Stimulated activated CD4-positive, alpha-beta T cell treated with anti-CD3 and anti-CD28 coated beads, Interleukin-1b, Interleukin-23, amount 100 ng/mL, for 4 hours (primary cell): ENCODE data around the gene F8.
"Not testable (repeated sequence)": the region's sequence is repeated elsewhere in the genome, so short reads cannot be mapped to it uniquely, and the experiment has no call there.

ENCODE experiments used
- DNase-seq, 2 donors: peaks; one replicate each; pipeline ENCODE4 v3.0.0-alpha.2; 2020; ENCODE audit warnings: low read depth in 2 of 2

Gene F8

GRCh38 chrX:155031657-155032056, 9.1 kb upstream of the F8 start:
- no peak for DNase-seq

GRCh38 chrX:155028877-155029291, 6.4 kb upstream of the F8 start:
- no peak for DNase-seq

- no peak for DNase-seq
These were observed 5.6 kb upstream of the F8 start for GRCh38 chrX:155028129-155028528.

GRCh38 chrX:155027509-155028066, 5.1 kb upstream of the F8 start:
- peak in 1 of 2 donors; percentile 1 for DNase-seq

DNA sequence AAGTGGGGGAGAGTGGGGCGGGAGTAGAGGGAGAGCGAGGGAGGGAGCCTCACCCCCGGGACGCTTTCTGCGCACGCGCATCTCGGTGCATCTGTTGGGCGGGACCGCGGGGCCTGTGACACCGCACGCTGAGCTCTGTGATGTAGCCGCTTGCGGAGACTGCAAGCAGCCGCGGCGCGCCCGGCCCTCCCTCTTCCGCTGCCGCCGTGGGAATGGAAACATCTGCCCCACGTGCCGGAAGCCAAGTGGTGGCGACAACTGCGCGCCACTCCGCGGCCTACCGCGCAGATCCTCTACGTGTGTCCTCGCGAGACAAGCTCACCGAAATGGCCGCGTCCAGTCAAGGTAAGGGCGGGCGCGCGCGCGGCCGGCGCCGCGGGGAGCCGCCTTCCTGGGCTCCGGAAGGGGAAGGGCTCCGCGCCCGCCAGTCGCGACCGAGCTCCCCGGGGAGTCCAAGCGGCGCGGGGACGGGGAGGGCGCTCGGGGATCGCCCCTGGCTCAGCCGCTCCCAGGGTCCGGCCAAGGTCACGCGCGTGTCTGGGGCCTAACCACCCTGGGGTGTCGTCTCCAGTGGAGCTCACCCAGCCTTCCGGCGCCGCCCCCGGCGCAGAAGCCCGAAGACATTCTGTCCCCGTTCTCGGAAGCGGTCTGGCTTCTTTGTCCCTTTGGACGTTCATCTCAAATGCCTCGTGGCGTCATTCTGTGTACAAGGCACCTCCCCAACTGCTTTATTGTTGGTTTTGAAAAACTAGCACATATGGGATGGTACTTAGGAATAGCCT, 4.4 kb upstream of the F8 start, which contains the start of gene FUNDC2:
TSS of gene FUNDC2 (plus strand) at position 118 of the 782 bp plus-strand sequence. CDS start at position 213, 95 bp downstream.
- DNase-seq: peak; percentile 81 to 87

GRCh38 chrX:155026420-155026726, 3.9 kb upstream of the F8 start:
- no peak for DNase-seq

GRCh38 chrX:155023907-155024833, 1.6 kb upstream of the F8 start:
- DNase-seq: no peak

DNA sequence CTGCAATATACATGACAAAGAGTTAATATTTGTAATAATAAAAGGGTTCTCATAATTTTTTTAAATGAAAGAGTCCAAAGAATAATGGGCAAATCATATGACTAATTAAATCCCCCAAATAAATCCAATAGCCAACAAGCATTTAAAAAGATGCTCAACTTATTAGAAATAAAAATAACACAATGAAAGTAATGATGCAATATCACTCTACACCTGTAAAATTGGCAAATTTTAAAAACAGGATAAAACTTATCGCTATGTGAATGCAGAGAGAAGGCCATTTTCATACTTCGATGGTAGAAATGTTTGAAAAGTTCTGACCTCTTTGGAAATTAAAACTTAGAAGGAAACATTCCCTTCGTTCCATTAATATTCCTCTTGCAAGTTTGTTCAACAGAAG, 1.9 kb downstream of the F8 start:
- no peak for DNase-seq

DNA sequence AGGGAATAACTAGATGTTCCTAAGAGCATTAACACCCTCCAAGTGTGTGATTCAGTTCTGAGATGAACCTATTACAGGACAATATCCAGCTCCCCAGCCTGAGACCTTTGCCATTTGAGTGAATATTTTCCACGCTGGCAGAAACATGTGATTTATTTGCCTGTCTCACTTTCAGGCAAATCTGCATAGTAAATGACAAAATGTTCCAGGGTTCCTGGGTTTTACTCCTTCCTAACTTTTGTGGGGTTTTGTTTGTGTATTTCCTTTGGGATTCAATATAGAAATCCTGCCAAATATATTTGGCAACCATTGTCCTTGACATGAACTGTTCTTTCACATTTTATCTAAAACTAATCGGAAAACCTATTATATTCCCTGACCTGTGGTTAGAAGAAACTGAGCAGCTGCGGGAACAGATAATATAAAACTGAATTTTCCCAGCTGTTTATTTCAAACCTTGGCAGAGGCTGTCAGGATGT, 12.5 kb downstream of the F8 start:
- no peak for DNase-seq

DNA sequence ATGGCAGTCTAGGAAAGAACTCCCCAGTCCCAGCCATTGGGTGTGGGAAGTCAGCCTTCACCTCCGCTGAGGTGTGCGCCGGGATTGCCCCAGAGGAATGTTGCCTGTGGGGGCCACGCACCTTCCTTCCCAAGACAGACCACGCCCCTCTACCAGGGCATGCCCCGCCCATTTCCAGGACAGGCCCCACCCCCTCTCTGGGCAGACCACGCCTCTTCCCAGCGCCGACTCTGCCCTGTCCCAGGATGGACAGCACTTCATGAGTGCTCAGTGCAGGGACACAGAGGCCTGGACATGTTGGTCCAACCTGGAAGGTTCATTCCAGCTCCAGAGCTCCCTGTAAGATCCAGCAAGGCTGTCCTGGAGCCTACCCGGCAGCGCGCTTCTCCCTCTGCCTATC, 13.9 kb downstream of the F8 start:
- not testable (repeated sequence) for DNase-seq

DNA sequence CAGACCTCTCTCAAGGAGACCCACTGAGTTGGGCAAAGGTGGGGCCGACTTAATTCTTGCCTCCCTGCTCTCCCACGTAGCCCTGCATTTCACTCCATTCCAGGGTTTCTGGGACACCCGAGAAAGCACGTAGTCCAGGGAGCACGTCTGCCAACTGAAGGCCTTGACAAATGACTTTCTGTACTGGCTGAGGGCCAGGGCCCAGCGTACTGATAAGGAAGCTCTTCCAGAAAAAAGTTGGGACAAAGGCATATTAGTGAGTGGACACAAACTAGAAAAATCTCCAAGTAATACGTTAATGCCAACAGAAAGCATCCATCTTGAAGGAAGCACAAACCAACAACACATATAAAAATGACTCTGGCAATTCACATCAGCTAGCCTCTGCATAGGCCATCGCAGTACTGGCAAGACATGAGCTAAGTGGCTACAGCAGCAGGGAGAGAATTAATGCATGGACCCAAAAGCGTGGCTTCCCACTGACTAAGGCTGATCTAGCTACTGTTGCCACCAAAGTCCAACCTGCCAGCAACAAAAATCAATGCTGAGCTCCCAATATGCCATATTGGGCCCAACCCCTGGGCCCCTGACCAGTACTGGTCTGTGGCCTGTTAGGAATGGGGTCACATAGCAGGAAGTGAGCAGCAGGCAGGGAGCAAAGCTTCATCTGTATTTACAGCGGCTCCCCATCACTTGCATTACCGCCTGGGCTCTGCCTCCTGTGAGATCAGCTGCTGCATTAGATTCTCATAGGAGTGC, 15.4 kb downstream of the F8 start:
- not testable (repeated sequence) for DNase-seq

DNA sequence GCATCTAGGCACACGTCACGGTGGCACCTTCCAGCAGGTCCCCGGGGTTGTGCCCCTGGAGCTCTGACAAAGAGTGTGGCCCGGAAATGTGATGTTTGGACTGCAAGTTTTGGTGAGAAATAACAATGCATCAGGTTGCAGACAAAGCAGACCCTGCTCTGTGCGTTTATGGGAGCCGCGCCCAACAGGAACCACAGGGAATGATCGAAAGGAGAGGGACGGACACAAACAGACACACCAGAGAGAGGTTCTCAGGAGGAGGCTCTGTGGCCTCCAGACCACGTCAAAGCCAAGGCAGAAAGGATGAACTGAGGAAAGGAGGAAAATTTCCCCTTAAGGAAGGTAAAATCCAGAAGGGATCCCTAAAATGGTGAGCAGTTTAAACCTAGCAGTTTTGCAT, 16.1 kb downstream of the F8 start:
- DNase-seq: not testable (repeated sequence)

DNA sequence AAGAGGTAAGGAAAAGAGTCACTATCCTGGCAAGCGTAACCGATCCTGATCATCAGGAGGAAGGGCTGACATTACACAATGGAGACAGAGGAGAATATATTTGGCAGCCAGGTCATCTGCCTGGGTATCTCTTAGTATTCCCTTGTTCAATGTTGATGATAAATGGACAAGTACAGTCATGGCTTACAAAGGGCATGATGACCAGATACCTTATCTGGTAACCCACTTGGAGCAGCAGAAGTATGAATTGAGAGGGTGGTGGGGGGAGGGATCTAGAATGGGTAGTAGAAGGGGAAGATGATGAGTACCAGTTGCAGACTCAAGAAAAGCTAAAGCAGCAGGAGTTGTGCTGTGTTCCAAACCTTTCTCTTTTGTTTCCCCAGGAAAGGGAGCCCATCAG, 17.3 kb downstream of the F8 start:
- DNase-seq: no peak

DNA sequence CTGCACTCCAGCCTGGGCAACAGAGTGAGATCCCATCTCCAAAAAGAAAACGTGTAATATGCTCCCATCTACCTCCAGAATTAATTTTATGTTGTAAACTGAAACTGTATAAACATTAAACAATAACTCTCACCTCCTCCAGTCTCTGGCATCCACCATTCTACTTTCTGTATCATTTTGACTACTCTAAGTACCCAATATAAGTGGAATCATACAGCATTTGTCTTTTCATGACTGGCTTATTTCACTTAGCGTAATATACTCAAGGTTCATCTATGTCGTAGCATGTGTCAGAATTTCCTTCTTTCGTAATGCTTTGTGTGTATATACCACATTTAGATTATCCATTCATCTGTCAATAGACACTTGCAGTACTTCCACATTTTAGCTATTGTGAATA, 20.6 kb downstream of the F8 start:
- no peak for DNase-seq

GRCh38 chrX:155000841-155001240, 21.7 kb downstream of the F8 start:
- DNase-seq: no peak

- DNase-seq: no peak
These were observed 24.2 kb downstream of the F8 start for GRCh38 chrX:154998204-154998880.

- DNase-seq: no peak
These were observed 31.0 kb downstream of the F8 start for GRCh38 chrX:154991476-154991875.

GRCh38 chrX:154991039-154991438, 31.5 kb downstream of the F8 start:
- no peak for DNase-seq

DNA sequence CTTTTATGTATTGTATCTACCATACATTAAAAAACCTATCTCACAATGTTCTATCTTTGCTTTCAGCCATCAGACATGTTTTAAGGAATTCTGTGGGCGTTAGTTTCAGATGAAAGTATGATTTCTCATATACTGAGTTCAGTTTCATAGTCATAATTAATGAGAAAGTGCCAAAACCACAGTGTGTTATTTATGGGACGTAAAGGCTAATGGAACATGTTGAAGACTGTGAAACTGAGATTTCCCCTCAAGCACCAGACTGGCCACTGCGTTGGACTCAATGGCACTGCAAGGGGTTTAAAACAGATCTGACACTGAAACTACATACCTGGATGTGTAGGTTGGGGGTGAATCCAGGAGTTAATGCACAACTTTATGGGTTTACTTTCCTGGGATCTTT, 32.0 kb downstream of the F8 start:
- DNase-seq: no peak

GRCh38 chrX:154988719-154989118, 33.8 kb downstream of the F8 start:
- DNase-seq: no peak

- DNase-seq: no peak
These were observed 34.6 kb downstream of the F8 start for GRCh38 chrX:154987940-154988339.
